GM18499 (cell line): ENCODE data around the gene PPP1R9B.

ENCODE experiments used
- ATAC-seq: cut with Tn5 transposase; IDR thresholded peaks from one replicate; pipeline ENCODE4 v1.9.1; 2021; ENCODE audit warnings: moderate number of reproducible peaks; ENCODE audit not compliant: insufficient read depth, unreplicated experiment

PPP1R9B gene

GRCh38 chr17:50150354-50151040, at the start of gene PPP1R9B:
PPP1R9B (minus strand) TSS chr17:50150677; CDS start chr17:50150513, 164 bp downstream.
- no peak for ATAC-seq

- ATAC-seq, result no peak
Observed at GRCh38 chr17:50199803-50200456, 49.5 kb upstream of the PPP1R9B start.

GRCh38 chr17:50199211-50199802, 48.8 kb upstream of the PPP1R9B start:
- no peak for ATAC-seq

- ATAC-seq, result no peak
Observed at GRCh38 chr17:50198026-50198669, 47.7 kb upstream of the PPP1R9B start.

GRCh38 chr17:50196826-50197225, 46.3 kb upstream of the PPP1R9B start:
- no peak for ATAC-seq

GRCh38 chr17:50196036-50196435, 45.6 kb upstream of the PPP1R9B start:
- no peak for ATAC-seq

GRCh38 chr17:50194934-50195865, 44.7 kb upstream of the PPP1R9B start:
- ATAC-seq, result no peak

GRCh38 chr17:50194140-50194933, 43.9 kb upstream of the PPP1R9B start:
- no peak for ATAC-seq

- ATAC-seq, result no peak
Observed at GRCh38 chr17:50192618-50193291, 42.3 kb upstream of the PPP1R9B start.

GRCh38 chr17:50192144-50192617, 41.7 kb upstream of the PPP1R9B start:
- no peak for ATAC-seq

GRCh38 chr17:50191359-50192143, 41.1 kb upstream of the PPP1R9B start:
- ATAC-seq, result no peak

GRCh38 chr17:50190603-50191358, 40.3 kb upstream of the PPP1R9B start:
- ATAC-seq, result no peak

- no peak for ATAC-seq
Observed at GRCh38 chr17:50190293-50190602, 39.8 kb upstream of the PPP1R9B start.

- ATAC-seq, result no peak
Observed at GRCh38 chr17:50189550-50190292, 39.2 kb upstream of the PPP1R9B start.

GRCh38 chr17:50188921-50189549, 38.6 kb upstream of the PPP1R9B start:
- ATAC-seq, result no peak

- ATAC-seq, result no peak
Observed at GRCh38 chr17:50188531-50188920, 38.0 kb upstream of the PPP1R9B start.
